Measurements from ENCODE around the gene PHLPP2. TPM values are rescaled to one million over a fixed set of nuclear protein-coding genes. Genes with fewer than 3 reads are reported as not detected.

PHLPP2 gene
- total and polyA plus RNA-seq, 7 donors: 0.96 to 5.2 (median 3.7) TPM

DNA sequence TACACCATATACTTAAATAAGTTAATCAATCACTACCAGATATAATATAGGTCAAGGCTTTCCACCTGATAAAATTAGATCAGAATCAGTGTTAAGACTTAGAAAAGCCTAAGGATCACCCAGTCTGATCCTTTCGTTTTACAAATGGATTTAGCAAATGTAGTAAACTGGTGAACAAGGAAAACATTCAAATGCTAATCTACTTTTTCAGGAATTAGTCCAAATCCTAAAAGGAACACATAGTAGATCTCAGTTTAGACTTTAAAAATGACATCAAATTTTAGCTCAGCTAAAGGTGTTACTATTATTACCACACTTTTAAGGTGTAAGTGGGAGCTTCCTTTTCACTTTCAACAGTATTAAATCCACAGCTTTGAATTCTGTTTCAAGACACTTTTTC lies 12.0 kb downstream of the PHLPP2 start:
- no peak overlapping the region for H3K4me3 ChIP-seq
- peaks cover 14% of the 10 kb centered on the region for H3K4me1 ChIP-seq
- peaks cover 0 to 17% of the 10 kb centered on the region in 2 donors for H3K36me3 ChIP-seq (ENCODE audit: insufficient read depth in 1 of 2, low read depth in 1 of 2)
- H3K27me3 ChIP-seq (ENCODE audit: insufficient read depth in 3 of 3, low read length in 2 of 3): no peaks in the 10 kb centered on the region
- ATAC-seq (no peak), DNase-seq (no peak)
- no peaks in the 10 kb centered on the region for H3K9me3 ChIP-seq
- no peak overlapping the region for H3K27ac ChIP-seq
- WGBS, 3 donors: 60 to 72% (median 65%) methylated on average over 1 of the region's 1 CpG
- intact Hi-C loops (cut with DNase I): no loop called here
- TF ChIP-seq, protein P1, sequence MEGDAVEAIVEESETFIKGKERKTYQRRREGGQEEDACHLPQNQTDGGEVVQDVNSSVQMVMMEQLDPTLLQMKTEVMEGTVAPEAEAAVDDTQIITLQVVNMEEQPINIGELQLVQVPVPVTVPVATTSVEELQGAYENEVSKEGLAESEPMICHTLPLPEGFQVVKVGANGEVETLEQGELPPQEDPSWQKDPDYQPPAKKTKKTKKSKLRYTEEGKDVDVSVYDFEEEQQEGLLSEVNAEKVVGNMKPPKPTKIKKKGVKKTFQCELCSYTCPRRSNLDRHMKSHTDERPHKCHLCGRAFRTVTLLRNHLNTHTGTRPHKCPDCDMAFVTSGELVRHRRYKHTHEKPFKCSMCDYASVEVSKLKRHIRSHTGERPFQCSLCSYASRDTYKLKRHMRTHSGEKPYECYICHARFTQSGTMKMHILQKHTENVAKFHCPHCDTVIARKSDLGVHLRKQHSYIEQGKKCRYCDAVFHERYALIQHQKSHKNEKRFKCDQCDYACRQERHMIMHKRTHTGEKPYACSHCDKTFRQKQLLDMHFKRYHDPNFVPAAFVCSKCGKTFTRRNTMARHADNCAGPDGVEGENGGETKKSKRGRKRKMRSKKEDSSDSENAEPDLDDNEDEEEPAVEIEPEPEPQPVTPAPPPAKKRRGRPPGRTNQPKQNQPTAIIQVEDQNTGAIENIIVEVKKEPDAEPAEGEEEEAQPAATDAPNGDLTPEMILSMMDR (IDR thresholded peaks at IDR 0.05): no peak

DNA sequence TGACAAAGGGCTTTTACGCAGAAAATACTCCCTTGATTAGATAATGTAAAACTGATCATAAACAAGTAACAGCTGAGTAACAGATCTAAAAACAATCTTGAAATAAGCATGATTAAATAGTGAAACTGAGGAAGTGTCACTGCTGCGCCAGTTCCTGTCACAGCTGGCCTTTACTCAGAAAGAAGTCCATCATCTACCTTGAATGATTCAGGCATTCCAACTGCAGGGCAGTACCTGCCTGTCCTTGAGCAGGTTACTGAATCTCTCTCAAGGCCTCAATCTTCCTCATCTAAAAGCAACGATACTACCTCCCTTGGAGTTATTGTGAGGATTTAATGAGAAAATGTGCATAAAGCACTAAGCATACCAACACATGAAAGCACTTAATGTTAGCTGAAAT lies 12.7 kb downstream of the PHLPP2 start:
- 74 to 77% (median 75%) methylated on average over 3 of the region's 3 CpGs for WGBS, 3 donors
- ATAC-seq (no peak), DNase-seq (no peak)
- peaks cover 17% of the 10 kb centered on the region for H3K4me1 ChIP-seq
- no peaks in the 10 kb centered on the region for H3K27me3 ChIP-seq (ENCODE audit: insufficient read depth in 3 of 3, low read length in 2 of 3)
- TF ChIP-seq, protein P1 (IDR thresholded peaks at IDR 0.05): no peak
- H3K4me3 ChIP-seq: no peak overlapping the region
- H3K27ac ChIP-seq: no peak overlapping the region
- intact Hi-C loops (cut with DNase I): no loop called here
- no peaks in the 10 kb centered on the region for H3K9me3 ChIP-seq
- H3K36me3 ChIP-seq (ENCODE audit: insufficient read depth in 1 of 2, low read depth in 1 of 2): peaks cover 0 to 17% of the 10 kb centered on the region in 2 donors

DNA sequence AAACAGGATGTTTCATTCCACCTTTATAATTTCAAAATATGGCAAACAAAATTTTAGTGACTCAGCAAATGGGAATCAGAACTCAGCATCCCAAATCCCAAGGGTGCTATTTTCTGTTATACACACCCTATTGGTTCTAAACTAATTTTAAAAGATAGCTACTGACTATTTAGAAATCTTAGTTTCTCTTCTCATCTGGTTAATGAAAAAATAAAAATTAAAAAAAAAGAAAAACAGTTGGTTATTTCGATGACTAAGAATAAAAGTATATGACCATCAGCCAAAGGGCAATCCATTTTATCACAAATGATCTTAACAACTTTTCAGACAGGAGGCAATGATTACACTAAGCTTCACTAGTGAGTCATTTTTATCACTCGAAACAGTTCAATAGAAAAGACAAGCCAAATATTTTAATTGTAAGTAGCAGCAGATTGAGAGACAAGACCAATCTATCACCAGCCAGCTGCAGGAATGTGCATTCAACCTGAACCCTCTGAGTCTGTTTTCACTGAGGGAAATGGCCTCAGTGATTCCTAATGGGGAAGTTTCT lies 15.2 kb downstream of the PHLPP2 start:
- TF ChIP-seq, protein P1 (IDR thresholded peaks at IDR 0.05): no peak
- Histone ChIP-seq H3K27me3 (ENCODE audit: insufficient read depth in 3 of 3, low read length in 2 of 3) (no peaks in the 10 kb centered on the region), H3K36me3 (ENCODE audit: insufficient read depth in 1 of 2, low read depth in 1 of 2) (peaks cover 0 to 13% of the 10 kb centered on the region in 2 donors), H3K9me3 (no peaks in the 10 kb centered on the region), H3K27ac (no peak overlapping the region), H3K4me3 (no peak overlapping the region), H3K4me1 (peaks cover 17% of the 10 kb centered on the region)
- DNase-seq: no peak
- intact Hi-C loops (cut with DNase I): no loop called here
- no peak for ATAC-seq
- WGBS, 3 donors: 69 to 71% (median 70%) methylated on average over 2 of the region's 2 CpGs

DNA sequence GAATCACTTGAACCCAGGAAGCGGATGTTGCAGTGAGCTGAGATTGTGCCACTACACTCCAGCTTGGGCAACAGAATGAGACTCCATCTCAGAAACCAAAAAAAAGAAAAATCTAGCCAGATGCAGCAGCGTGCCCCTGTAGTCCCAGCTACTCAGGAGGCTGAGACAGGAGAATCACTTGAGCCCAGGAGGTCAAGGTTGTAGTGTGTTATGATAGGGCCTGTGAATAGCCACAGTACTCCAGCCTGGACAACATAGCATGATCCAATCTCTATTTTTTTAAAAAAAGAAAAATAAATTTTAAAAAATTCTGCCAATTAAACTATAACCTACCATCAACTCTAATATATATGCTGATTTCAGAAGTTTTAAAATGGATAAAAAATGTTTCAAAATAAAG lies 15.8 kb downstream of the PHLPP2 start:
- no peak for ATAC-seq
- WGBS, 3 donors: 96 to 100% (median 99%) methylated on average over 2 of the region's 2 CpGs
- Histone ChIP-seq H3K4me1 (peaks cover 17% of the 10 kb centered on the region), H3K36me3 (ENCODE audit: insufficient read depth in 1 of 2, low read depth in 1 of 2) (peaks cover 0 to 7% of the 10 kb centered on the region in 2 donors), H3K4me3 (no peak overlapping the region), H3K27me3 (ENCODE audit: insufficient read depth in 3 of 3, low read length in 2 of 3) (no peaks in the 10 kb centered on the region), H3K27ac (no peak overlapping the region), H3K9me3 (no peaks in the 10 kb centered on the region)
- TF ChIP-seq, protein P1 (IDR thresholded peaks at IDR 0.05): no peak
- intact Hi-C loops (cut with DNase I): no loop called here
- no peak for DNase-seq

GRCh38 chr16:71707199-71707598 lies 17.3 kb downstream of the PHLPP2 start:
- Histone ChIP-seq H3K27ac (peak overlapping the region; percentile 41), H3K36me3 (ENCODE audit: insufficient read depth in 1 of 2, low read depth in 1 of 2) (peaks cover 0 to 2% of the 10 kb centered on the region in 2 donors), H3K27me3 (ENCODE audit: insufficient read depth in 3 of 3, low read length in 2 of 3) (no peaks in the 10 kb centered on the region), H3K4me1 (peaks cover 17% of the 10 kb centered on the region), H3K9me3 (no peaks in the 10 kb centered on the region), H3K4me3 (no peak overlapping the region)
- DNase-seq: no peak
- ATAC-seq: peak in 1 of 4 donors; percentile 7
- intact Hi-C loops (cut with DNase I): no loop called here
- 93 to 99% (median 94%) methylated on average over 5 to 7 of the region's 7 CpGs for WGBS, 3 donors
- TF ChIP-seq, protein P1 (IDR thresholded peaks at IDR 0.05): no peak
